Measurements from ENCODE around the gene KCNK10. TPM values are rescaled to one million over a fixed set of nuclear protein-coding genes. Genes with fewer than 3 reads are reported as not detected.

The KCNK10 gene
- total RNA-seq, 1 donor from 2014 or later, result not detected

GRCh38 chr14:88225721-88226120 is 97.3 kb downstream of the KCNK10 start:
- DNase-seq (ENCODE audit: low spot score), result no peak
- intact Hi-C loops (cut with micrococcal nuclease), result no loop called here

GRCh38 chr14:88218119-88218915 is 104.8 kb downstream of the KCNK10 start:
- Mint-ChIP-seq H3K9me3 (peaks cover 20% of the 10 kb centered on the region), H3K36me3 (ENCODE audit: low read depth) (no peaks in the 10 kb centered on the region), H3K27me3 (ENCODE audit: insufficient read depth) (no peaks in the 10 kb centered on the region), H3K4me1 (ENCODE audit: low read depth) (no peaks in the 10 kb centered on the region), H3K4me3 (no peak overlapping the region), H3K27ac (no peak overlapping the region)
- intact Hi-C loops (cut with micrococcal nuclease), result no loop called here
- DNase-seq (ENCODE audit: low spot score), result no peak

More at GRCh38 chr14:88225721-88226120, 97.3 kb downstream of the KCNK10 start:
- Mint-ChIP-seq H3K4me1 (ENCODE audit: low read depth) (no peaks in the 10 kb centered on the region), H3K27ac (no peak overlapping the region), H3K36me3 (ENCODE audit: low read depth) (no peaks in the 10 kb centered on the region), H3K27me3 (ENCODE audit: insufficient read depth) (peaks cover 3% of the 10 kb centered on the region), H3K4me3 (no peak overlapping the region), H3K9me3 (peaks cover 21% of the 10 kb centered on the region)

- no peak overlapping the region for H3K4me3 Mint-ChIP-seq
- H3K4me1 Mint-ChIP-seq (ENCODE audit: low read depth), result no peaks in the 10 kb centered on the region
- no peak for DNase-seq (ENCODE audit: low spot score)
- intact Hi-C loops (cut with micrococcal nuclease), result no loop called here
- no peaks in the 10 kb centered on the region for H3K36me3 Mint-ChIP-seq (ENCODE audit: low read depth)
- H3K27me3 Mint-ChIP-seq (ENCODE audit: insufficient read depth), result peaks cover 1% of the 10 kb centered on the region
- H3K9me3 Mint-ChIP-seq, result no peaks in the 10 kb centered on the region
- H3K27ac Mint-ChIP-seq, result no peak overlapping the region
Measured at GRCh38 chr14:88212691-88213090, 110.4 kb downstream of the KCNK10 start.

DNA sequence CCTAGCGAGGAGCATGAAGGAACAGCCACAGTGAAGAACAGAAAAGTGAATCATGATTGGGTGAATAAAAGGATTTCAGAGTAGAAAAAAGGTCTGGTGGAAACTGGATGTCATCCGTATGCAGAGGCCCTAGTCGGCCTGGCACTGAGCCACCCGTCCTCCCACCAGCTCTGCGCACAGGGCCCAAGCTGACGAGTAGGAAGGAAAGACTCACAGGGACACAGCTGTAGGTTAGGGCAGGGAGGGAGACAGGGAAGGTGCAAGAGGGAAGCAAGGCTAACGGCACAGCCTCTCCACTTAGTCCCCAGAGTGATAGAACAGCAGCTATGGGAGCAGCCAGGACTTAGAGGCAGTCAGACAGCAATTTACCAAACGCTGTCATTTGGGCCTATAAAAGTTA is 112.6 kb downstream of the KCNK10 start:
- Mint-ChIP-seq H3K9me3 (no peaks in the 10 kb centered on the region), H3K4me3 (no peak overlapping the region), H3K27me3 (ENCODE audit: insufficient read depth) (peaks cover 1% of the 10 kb centered on the region), H3K36me3 (ENCODE audit: low read depth) (no peaks in the 10 kb centered on the region), H3K27ac (no peak overlapping the region), H3K4me1 (ENCODE audit: low read depth) (no peaks in the 10 kb centered on the region)
- no peak for DNase-seq (ENCODE audit: low spot score)
- intact Hi-C loops (cut with micrococcal nuclease), result no loop called here

- Mint-ChIP-seq H3K27ac (no peak overlapping the region), H3K4me1 (ENCODE audit: low read depth) (no peaks in the 10 kb centered on the region), H3K4me3 (no peak overlapping the region), H3K27me3 (ENCODE audit: insufficient read depth) (peaks cover 1% of the 10 kb centered on the region), H3K9me3 (no peaks in the 10 kb centered on the region), H3K36me3 (ENCODE audit: low read depth) (no peaks in the 10 kb centered on the region)
- no peak for DNase-seq (ENCODE audit: low spot score)
- intact Hi-C loops (cut with micrococcal nuclease), result no loop called here
Measured at GRCh38 chr14:88209273-88209672, 113.8 kb downstream of the KCNK10 start.

GRCh38 chr14:88208858-88209257 is 114.2 kb downstream of the KCNK10 start:
- intact Hi-C loops (cut with micrococcal nuclease), result no loop called here
- DNase-seq (ENCODE audit: low spot score), result no peak
- H3K9me3 Mint-ChIP-seq, result no peaks in the 10 kb centered on the region
- H3K4me3 Mint-ChIP-seq, result no peak overlapping the region
- H3K36me3 Mint-ChIP-seq (ENCODE audit: low read depth), result no peaks in the 10 kb centered on the region
- no peak overlapping the region for H3K27ac Mint-ChIP-seq
- peaks cover 1% of the 10 kb centered on the region for H3K27me3 Mint-ChIP-seq (ENCODE audit: insufficient read depth)
- H3K4me1 Mint-ChIP-seq (ENCODE audit: low read depth), result no peaks in the 10 kb centered on the region

GRCh38 chr14:88204221-88204620 is 118.8 kb downstream of the KCNK10 start:
- Mint-ChIP-seq H3K4me3 (no peak overlapping the region), H3K4me1 (ENCODE audit: low read depth) (no peaks in the 10 kb centered on the region), H3K36me3 (ENCODE audit: low read depth) (no peaks in the 10 kb centered on the region), H3K27me3 (ENCODE audit: insufficient read depth) (no peaks in the 10 kb centered on the region), H3K9me3 (no peaks in the 10 kb centered on the region), H3K27ac (no peak overlapping the region)
- intact Hi-C loops (cut with micrococcal nuclease), result no loop called here
- DNase-seq (ENCODE audit: low spot score), result no peak

DNA sequence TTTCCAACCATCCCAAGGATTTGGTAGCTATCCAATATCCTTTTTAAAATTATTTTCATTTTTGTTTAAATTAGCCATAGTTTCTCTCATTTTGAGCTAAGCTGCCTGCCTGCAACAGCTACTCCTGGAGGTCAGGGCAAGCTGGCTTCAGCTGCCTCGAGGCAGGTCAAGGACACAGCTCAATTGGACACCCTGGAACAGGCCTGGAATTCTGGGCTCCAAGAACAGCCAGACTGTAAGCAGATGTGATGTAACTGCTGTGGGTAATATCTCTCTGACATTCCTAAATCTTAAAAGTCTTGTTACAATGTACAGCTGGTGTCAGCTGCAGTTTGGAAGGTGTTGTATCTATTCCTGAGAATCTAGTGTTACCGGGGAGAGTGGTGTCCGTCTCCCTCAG is 119.8 kb downstream of the KCNK10 start:
- H3K27me3 Mint-ChIP-seq (ENCODE audit: insufficient read depth), result no peaks in the 10 kb centered on the region
- DNase-seq (ENCODE audit: low spot score), result no peak
- intact Hi-C loops (cut with micrococcal nuclease), result no loop called here
- H3K4me1 Mint-ChIP-seq (ENCODE audit: low read depth), result no peaks in the 10 kb centered on the region
- H3K36me3 Mint-ChIP-seq (ENCODE audit: low read depth), result no peaks in the 10 kb centered on the region
- H3K27ac Mint-ChIP-seq, result no peak overlapping the region
- no peaks in the 10 kb centered on the region for H3K9me3 Mint-ChIP-seq
- no peak overlapping the region for H3K4me3 Mint-ChIP-seq

- Mint-ChIP-seq H3K4me3 (no peak overlapping the region), H3K27ac (no peak overlapping the region), H3K36me3 (ENCODE audit: low read depth) (no peaks in the 10 kb centered on the region), H3K4me1 (ENCODE audit: low read depth) (no peaks in the 10 kb centered on the region), H3K27me3 (ENCODE audit: insufficient read depth) (no peaks in the 10 kb centered on the region), H3K9me3 (no peaks in the 10 kb centered on the region)
- intact Hi-C loops (cut with micrococcal nuclease), result no loop called here
- no peak for DNase-seq (ENCODE audit: low spot score)
Measured at GRCh38 chr14:88202286-88202685, 120.8 kb downstream of the KCNK10 start.

- H3K4me3 Mint-ChIP-seq, result no peak overlapping the region
- H3K9me3 Mint-ChIP-seq, result no peaks in the 10 kb centered on the region
- peaks cover under 1% of the 10 kb centered on the region for H3K27me3 Mint-ChIP-seq (ENCODE audit: insufficient read depth)
- intact Hi-C loops (cut with micrococcal nuclease), result no loop called here
- no peak for DNase-seq (ENCODE audit: low spot score)
- H3K27ac Mint-ChIP-seq, result no peak overlapping the region
- H3K4me1 Mint-ChIP-seq (ENCODE audit: low read depth), result no peaks in the 10 kb centered on the region
- H3K36me3 Mint-ChIP-seq (ENCODE audit: low read depth), result no peaks in the 10 kb centered on the region
Measured at GRCh38 chr14:88201851-88202250, 121.2 kb downstream of the KCNK10 start.

GRCh38 chr14:88199882-88200281 is 123.2 kb downstream of the KCNK10 start:
- Mint-ChIP-seq H3K27ac (no peak overlapping the region), H3K4me3 (no peak overlapping the region), H3K36me3 (ENCODE audit: low read depth) (no peaks in the 10 kb centered on the region), H3K27me3 (ENCODE audit: insufficient read depth) (peaks cover 17% of the 10 kb centered on the region), H3K4me1 (ENCODE audit: low read depth) (no peaks in the 10 kb centered on the region), H3K9me3 (no peaks in the 10 kb centered on the region)
- DNase-seq (ENCODE audit: low spot score), result no peak
- intact Hi-C loops (cut with micrococcal nuclease), result no loop called here

DNA sequence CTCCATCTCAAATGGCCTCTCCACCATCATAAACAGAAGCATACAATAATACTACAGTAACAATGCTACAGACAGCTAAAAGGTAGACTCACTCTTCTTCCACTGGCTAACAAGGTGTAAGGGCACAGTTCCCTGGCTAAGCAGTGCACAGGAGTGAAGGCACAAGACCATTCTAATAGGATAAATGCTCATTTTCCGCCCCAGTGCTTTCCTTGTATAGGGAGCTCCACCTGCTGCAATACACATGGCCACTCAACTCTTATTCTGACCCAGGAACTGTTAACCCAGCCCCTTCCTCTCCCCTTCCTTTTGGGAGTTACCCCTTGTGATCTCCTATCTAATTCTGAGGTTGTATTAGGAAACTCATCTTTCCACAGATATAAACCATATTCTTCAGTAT is 124.6 kb downstream of the KCNK10 start:
- DNase-seq (ENCODE audit: low spot score), result no peak
- H3K27me3 Mint-ChIP-seq (ENCODE audit: insufficient read depth), result peaks cover 22% of the 10 kb centered on the region
- intact Hi-C loops (cut with micrococcal nuclease), result no loop called here
- no peaks in the 10 kb centered on the region for H3K36me3 Mint-ChIP-seq (ENCODE audit: low read depth)
- H3K4me1 Mint-ChIP-seq (ENCODE audit: low read depth), result no peaks in the 10 kb centered on the region
- H3K4me3 Mint-ChIP-seq, result no peak overlapping the region
- no peaks in the 10 kb centered on the region for H3K9me3 Mint-ChIP-seq
- no peak overlapping the region for H3K27ac Mint-ChIP-seq

GRCh38 chr14:88196925-88197324 is 126.1 kb downstream of the KCNK10 start:
- intact Hi-C loops (cut with micrococcal nuclease), result no loop called here
- no peaks in the 10 kb centered on the region for H3K36me3 Mint-ChIP-seq (ENCODE audit: low read depth)
- H3K27me3 Mint-ChIP-seq (ENCODE audit: insufficient read depth), result peaks cover 24% of the 10 kb centered on the region
- no peaks in the 10 kb centered on the region for H3K9me3 Mint-ChIP-seq
- H3K4me3 Mint-ChIP-seq, result no peak overlapping the region
- no peak overlapping the region for H3K27ac Mint-ChIP-seq
- no peak for DNase-seq (ENCODE audit: low spot score)
- no peaks in the 10 kb centered on the region for H3K4me1 Mint-ChIP-seq (ENCODE audit: low read depth)

All from activated T-helper 1 cell treated with anti-CD3 and anti-CD28 coated beads, Interleukin-12 subunit alpha, Interleukin-12 subunit beta, Interleukin-2, Interleukin-4 antibody, amounts not matched to agents 30 ng/mL and 10 ng/mL and 1 ng/mL, durations not matched to agents 14 hours and 24 hours and 36 hours (primary cell).